Skin epidermis (tissue), 12 donors: ENCODE measurements around the gene ESF1.

Experiments
- H3K27ac ChIP-seq, 21 experiments: fragments of 200-600 bp; sonication (generic) in 11 of 21; one replicate each; pipeline ENCODE4 v1.5.0; 2020; ENCODE audit warnings: mild to moderate bottlenecking in 3 of 21, inconsistent platforms in 2 of 21, moderate library complexity in 2 of 21
- H3K4me3 ChIP-seq, 7 experiments: fragments of 200-600 bp; sonication (generic) in 2 of 7; one replicate each; pipeline ENCODE4 v1.5.0; 2020; ENCODE audit warnings: inconsistent platforms in 2 of 7, mild to moderate bottlenecking in 2 of 7, moderate library complexity in 1 of 7

Gene ESF1

DNA sequence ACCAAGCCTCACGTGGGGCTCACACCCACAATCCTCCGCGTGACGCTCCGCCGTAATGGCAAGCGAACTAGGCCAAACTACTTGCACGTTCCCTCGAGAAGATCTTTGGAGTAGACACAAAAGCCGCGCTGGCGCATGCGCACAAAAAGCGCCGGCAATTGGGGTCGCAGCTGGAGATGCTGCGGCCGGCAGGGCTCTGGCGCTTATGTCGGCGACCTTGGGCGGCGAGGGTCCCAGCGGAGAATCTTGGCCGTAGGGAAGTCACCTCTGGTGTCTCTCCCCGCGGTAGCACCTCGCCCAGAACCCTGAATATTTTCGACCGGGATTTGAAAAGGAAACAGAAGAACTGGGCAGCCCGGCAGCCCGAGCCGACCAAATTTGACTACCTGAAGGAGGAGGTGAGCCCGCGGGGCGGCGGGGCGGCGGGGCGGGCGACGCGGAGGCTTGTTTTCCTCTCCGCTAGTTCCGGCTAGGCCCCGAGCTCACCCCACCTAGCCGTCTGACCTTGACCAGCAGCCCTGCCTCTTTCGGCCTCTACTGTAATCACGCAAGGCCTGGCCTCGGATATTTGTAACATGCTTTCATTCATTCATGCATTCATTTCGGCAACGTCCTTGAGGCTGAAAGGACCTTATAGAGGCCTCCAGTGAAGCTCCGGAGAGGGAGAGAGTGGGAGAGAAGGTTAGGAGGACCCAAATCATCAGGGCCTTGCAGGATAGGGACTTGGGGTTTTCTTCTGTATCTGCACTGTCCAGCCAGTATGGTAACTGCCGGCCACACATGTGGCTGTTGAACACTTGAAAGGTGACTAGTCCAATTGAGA is at the start of gene ESF1, which contains the start of gene NDUFAF5:
TSS of gene ESF1 (minus strand) at position 27 of the 823 bp plus-strand sequence. CDS start 1,779 bp downstream, outside the sequence.
TSS of gene NDUFAF5 (plus strand) at position 136 of the 823 bp plus-strand sequence. CDS start at position 177, 41 bp downstream.
- Histone ChIP-seq H3K4me3 (peak within 1 kb of the TSS; percentile 68 to 88 (median 75)), H3K27ac (peak within 1 kb of the TSS; percentile 74 to 98 (median 92))

GRCh38 chr20:13831476-13831875 is 46.8 kb upstream of the ESF1 start:
- Histone ChIP-seq H3K4me3 (no peak overlapping the region), H3K27ac (no peak overlapping the region)

GRCh38 chr20:13825465-13825864 is 40.7 kb upstream of the ESF1 start:
- Histone ChIP-seq H3K4me3 (no peak overlapping the region), H3K27ac (no peak overlapping the region)

DNA sequence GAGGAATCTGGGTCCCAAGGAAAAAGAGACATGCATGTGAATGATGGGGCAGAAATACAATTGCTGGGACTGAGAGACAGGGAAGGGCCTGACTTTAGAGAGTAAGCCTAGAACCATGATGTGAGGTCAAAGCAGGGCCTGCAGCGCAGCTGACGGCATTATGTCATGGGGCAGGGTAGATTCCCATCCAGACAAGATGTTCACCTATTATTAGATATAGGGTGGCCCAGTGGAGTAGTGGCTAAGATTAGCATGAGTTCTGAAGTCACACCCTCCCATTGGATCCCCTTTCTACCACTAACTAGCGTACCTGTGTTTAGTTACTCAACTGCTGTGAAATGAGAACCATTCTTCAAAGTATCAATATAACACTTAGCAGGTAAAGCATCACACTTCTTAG is 39.7 kb upstream of the ESF1 start:
- Histone ChIP-seq H3K4me3 (no peak overlapping the region), H3K27ac (no peak overlapping the region)

DNA sequence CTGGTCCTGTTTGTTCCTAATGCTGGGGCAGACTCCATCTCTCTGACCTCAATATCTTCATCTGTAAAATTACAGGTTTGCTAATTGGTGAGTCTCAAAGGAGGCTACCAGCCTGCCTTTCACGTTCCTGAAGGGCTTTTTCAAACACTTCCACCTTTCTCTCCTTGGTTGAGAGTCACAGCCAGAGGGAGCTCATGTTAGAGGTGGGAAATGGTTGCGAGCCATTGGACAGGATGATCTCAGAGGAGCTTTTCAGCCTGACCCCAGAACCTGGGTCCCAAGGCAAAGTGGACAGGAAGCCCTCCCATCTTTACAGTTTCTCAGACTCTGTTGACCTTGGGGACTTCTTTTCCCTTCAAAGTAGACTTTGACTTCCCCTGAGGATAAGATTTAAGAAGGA is 37.7 kb upstream of the ESF1 start:
- Histone ChIP-seq H3K27ac (no peak overlapping the region), H3K4me3 (no peak overlapping the region)

GRCh38 chr20:13821876-13822275 is 37.2 kb upstream of the ESF1 start:
- no peak overlapping the region for H3K27ac ChIP-seq
- no peak overlapping the region for H3K4me3 ChIP-seq

GRCh38 chr20:13819885-13820645 is 35.3 kb upstream of the ESF1 start:
- peak overlapping the region in 1 of 21 experiments; percentile 10 for H3K27ac ChIP-seq
- no peak overlapping the region for H3K4me3 ChIP-seq

DNA sequence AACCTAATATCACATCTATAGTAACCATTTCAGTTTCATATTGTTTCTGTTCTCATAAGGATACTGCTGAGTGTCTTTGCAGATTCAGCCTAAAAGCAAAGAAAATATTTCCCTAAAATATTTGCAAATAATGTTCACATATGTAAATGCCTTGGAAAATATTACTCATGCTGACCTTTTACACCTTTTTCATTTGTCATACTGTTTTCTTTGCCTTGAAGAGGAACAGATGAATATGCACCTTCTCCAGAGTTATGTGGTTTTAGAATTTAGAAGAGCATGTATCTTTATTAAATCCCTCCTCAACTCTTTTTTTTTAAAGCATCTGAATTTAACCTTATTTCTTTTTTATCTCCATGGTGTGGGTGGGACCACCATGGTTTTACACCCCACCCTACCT is 32.6 kb upstream of the ESF1 start:
- H3K27ac ChIP-seq: no peak overlapping the region
- H3K4me3 ChIP-seq: no peak overlapping the region

DNA sequence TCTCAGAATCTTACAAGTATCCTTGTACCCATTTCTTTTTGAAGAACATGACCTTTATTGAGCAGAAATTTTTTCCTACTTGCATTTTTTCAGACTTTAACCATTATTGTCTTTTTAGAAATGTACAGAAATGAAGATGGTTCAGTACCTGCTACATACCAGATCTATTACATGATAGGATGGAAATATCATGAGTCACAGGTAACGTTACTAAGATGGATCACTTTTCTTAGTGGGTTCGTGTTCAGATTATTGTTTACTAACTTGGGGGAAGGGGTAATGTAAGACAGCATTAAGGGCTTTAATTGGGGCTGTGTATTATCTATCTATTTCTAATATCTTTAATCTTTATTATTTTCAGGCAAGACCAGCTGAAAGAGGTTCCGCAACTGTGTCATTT is 32.0 kb upstream of the ESF1 start:
- no peak overlapping the region for H3K27ac ChIP-seq
- no peak overlapping the region for H3K4me3 ChIP-seq

DNA sequence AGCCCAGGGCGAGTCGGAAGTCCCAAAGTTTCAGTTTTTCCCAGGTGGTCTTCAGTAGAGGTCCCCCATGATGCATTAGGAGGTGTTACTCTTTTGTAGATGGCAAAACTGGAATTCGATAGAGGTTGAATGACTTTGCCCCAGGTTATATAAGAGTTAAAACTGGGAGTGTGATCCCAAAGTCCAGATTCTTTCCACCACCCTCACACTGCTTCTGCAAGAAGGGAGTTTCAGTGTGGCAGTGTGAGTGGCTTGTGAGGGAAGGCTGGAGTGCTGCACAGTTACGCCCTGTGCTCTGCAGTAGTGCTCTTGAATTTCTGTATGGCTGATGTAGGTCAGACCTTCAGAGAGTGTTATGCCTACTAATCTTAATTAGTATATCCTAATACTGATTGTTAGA is 30.0 kb upstream of the ESF1 start:
- Histone ChIP-seq H3K4me3 (no peak overlapping the region), H3K27ac (no peak overlapping the region)

- Histone ChIP-seq H3K27ac (peak overlapping the region in 1 of 21 experiments; percentile 38), H3K4me3 (no peak overlapping the region)
Observed at GRCh38 chr20:13813910-13814309, 29.2 kb upstream of the ESF1 start.

DNA sequence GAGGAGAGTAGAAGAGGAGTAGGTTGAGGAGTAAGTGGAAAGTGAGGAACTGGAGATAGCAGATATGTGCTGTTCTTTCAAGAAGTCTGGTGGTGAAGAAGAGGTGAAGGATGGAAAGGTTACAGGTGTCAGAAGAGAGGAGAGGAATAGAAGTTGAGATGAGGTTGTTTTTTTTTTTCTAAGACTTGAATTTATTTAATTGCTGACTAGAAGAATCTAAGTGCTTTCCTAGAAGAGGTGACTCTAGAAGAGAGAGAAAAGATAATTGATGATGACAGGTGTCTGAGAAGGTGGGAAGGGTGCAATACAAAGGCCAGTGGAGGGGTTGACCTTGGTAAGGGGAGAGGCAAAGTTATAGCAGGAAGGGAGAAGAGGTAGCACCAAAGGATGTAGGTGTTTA is 25.7 kb upstream of the ESF1 start:
- no peak overlapping the region for H3K4me3 ChIP-seq
- H3K27ac ChIP-seq: no peak overlapping the region

GRCh38 chr20:13809855-13810254 is 25.1 kb upstream of the ESF1 start:
- no peak overlapping the region for H3K27ac ChIP-seq
- no peak overlapping the region for H3K4me3 ChIP-seq

DNA sequence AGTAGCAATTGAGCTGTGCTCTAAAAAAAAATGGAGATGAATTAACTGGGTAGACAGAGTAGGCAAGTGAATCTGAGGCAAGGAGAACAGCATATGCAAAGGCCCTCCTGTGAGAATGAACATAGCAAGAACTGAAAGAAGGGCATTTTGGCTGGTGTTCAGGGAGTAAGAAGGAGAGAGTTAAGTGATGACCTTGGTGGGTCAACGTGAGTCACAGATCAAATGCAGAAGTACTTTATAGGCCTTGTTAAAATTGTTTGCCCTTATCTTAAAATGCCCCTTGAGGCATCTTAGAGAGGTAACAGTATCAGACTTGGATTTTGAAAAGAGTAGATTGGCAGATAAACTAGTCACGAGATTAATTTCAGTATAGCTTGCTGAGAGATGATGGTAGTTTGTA is 24.7 kb upstream of the ESF1 start:
- Histone ChIP-seq H3K4me3 (no peak overlapping the region), H3K27ac (no peak overlapping the region)

- Histone ChIP-seq H3K27ac (peak overlapping the region in 6 of 21 experiments; percentile 8 to 59 (median 18)), H3K4me3 (no peak overlapping the region)
Observed at GRCh38 chr20:13800728-13801134, 16.0 kb upstream of the ESF1 start.

GRCh38 chr20:13799974-13800373 is 15.3 kb upstream of the ESF1 start:
- Histone ChIP-seq H3K4me3 (no peak overlapping the region), H3K27ac (peak overlapping the region in 6 of 21 experiments; percentile 8 to 45 (median 20))

DNA sequence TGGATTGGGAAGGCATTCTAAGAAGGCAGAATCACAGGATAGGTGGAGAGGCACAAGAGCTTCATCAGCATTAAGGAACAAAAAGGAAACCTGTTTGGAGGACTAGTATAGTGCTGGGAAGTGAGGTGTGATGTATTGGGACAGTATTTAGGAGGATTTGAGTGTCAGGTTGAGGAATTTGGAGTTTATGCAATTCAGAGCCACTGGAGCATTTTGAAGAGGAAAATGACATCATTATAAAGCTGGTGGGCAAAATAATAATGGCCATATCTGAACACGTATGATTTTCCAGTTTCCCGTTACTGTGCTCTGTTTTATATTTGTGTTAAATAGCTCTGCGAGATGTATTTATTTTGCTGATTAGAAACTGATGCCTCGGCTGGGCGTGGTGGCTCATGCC is 14.3 kb upstream of the ESF1 start:
- no peak overlapping the region for H3K4me3 ChIP-seq
- H3K27ac ChIP-seq: no peak overlapping the region

DNA sequence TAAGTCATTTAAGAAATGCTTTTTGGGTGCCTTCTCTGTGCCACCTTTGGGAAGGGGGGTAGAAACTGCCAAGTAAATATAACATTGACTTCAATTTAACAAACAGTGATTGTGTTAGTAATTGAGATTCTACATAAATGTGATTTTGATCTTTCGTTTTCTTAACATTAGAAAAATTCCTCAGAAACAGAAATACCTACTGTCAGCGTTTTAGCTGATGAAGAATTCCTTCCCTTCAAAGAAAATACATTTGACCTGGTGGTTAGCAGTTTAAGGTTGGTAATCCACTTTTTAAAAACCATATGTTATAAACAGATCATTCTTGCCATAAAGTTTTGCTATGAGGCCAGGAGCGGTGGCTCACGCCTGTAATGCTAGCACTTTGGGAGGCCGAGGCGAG is 9.9 kb upstream of the ESF1 start:
- Histone ChIP-seq H3K4me3 (no peak overlapping the region), H3K27ac (no peak overlapping the region)

DNA sequence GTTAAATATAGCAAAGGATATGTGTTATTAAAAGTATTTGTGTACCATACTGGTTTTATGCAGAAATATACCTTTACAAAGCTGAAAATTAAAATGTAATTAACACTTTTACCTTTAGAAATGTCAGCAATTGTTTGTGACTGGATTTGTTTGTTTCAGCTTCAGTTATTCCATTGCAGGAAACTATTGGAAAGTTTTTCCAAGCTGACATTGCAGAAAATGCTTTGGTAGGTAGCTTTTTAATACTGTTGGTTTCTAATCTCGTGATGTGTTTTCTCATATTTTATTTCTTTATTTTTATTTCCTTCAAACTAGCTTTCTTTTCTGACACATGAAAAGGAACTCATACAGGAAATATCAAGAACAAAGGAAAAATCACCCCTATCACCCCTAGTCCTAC is 8.3 kb upstream of the ESF1 start:
- no peak overlapping the region for H3K27ac ChIP-seq

GRCh38 chr20:13791540-13792459 is 7.1 kb upstream of the ESF1 start:
- no peak overlapping the region for H3K4me3 ChIP-seq
- no peak overlapping the region for H3K27ac ChIP-seq

More for the DNA sequence above, 8.3 kb upstream of the ESF1 start:
- no peak overlapping the region for H3K4me3 ChIP-seq
